ENCODE data around the gene COL5A1. TPM values are rescaled to one million over a fixed set of nuclear protein-coding genes. Genes with fewer than 3 reads are reported as not detected.

COL5A1 gene
- total RNA-seq, 4 donors from 2014 or later = 13.3 to 55.0 (median 27.0) TPM

GRCh38 chr9:134783699-134784039 is 142.1 kb downstream of the COL5A1 start:
- DNase-seq (ENCODE audit: low spot score) (no peak), ATAC-seq (ENCODE audit: low FRiP score) (no peak)
- no peak for TF ChIP-seq CTCF (IDR thresholded peaks at IDR 0.05)

- no peak for TF ChIP-seq CTCF (IDR thresholded peaks at IDR 0.05)
- DNase-seq (ENCODE audit: low spot score) (no peak), ATAC-seq (ENCODE audit: low FRiP score) (no peak)
Measured at GRCh38 chr9:134784577-134785305, 143.1 kb downstream of the COL5A1 start.

GRCh38 chr9:134785325-134786108 is 143.9 kb downstream of the COL5A1 start:
- ATAC-seq (ENCODE audit: low FRiP score) (no peak), DNase-seq (ENCODE audit: low spot score) (no peak)
- TF ChIP-seq CTCF (IDR thresholded peaks at IDR 0.05) = no peak

GRCh38 chr9:134787601-134788531 is 146.3 kb downstream of the COL5A1 start:
- TF ChIP-seq CTCF (IDR thresholded peaks at IDR 0.05) = no peak
- no peak for DNase-seq (ENCODE audit: low spot score)
- ATAC-seq (ENCODE audit: low FRiP score) = no peak

- DNase-seq (ENCODE audit: low spot score) (no peak), ATAC-seq (ENCODE audit: low FRiP score) (no peak)
- no peak for TF ChIP-seq CTCF (IDR thresholded peaks at IDR 0.05)
Measured at GRCh38 chr9:134789168-134789567, 147.6 kb downstream of the COL5A1 start.

GRCh38 chr9:134791009-134791408 is 149.4 kb downstream of the COL5A1 start:
- no peak for TF ChIP-seq CTCF (IDR thresholded peaks at IDR 0.05)
- no peak for DNase-seq (ENCODE audit: low spot score)
- ATAC-seq (ENCODE audit: low FRiP score) = no peak
